Neural progenitor cell (in vitro differentiated cells): Measurements from ENCODE around the gene EXD2.

Source experiments
- EZH2phosphoT487 ChIP-seq: fragments of 200-600 bp; sonication (generic); IDR thresholded peaks from 2 replicates; pipeline ENCODE4 v1.6.1; 2017; ENCODE audit warnings: antibody characterized with exemption
- TF ChIP-seq, protein P1 (sequence below): fragments of 200-600 bp; sonication (generic); IDR thresholded peaks from 2 replicates; pipeline ENCODE4 v1.5.1; 2017; ENCODE audit warnings: antibody characterized with exemption, mild to moderate bottlenecking

DNA sequence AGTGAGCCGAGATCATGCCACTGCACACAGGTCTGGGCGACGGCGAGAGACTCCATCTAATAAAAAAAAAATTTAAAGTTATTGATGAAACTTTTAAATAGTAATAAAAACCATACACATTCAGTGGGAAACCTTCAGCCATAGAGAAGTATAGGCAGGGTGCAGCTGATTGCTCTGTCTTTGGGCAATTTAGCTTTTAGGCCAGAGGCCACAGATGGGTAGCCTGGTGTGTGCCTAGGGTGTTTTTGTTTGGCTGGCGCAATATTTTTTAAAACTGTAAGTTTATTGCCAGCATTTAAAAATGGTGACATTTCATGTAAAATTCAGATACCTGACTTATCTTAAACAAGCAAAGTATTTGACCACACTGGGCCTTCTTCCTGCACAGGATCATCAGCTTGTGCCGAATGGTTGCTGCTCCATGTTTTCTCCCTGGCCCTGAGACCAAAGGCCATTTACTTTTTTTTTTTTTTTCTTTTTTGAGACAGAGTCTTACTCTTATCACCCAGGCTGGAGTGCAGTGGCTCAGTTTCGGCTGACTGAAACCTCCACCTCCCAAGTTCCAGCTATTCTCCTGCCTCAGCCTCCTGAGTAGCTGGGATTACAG is 16.2 kb downstream of the EXD2 start:
- TF ChIP-seq, protein P1, sequence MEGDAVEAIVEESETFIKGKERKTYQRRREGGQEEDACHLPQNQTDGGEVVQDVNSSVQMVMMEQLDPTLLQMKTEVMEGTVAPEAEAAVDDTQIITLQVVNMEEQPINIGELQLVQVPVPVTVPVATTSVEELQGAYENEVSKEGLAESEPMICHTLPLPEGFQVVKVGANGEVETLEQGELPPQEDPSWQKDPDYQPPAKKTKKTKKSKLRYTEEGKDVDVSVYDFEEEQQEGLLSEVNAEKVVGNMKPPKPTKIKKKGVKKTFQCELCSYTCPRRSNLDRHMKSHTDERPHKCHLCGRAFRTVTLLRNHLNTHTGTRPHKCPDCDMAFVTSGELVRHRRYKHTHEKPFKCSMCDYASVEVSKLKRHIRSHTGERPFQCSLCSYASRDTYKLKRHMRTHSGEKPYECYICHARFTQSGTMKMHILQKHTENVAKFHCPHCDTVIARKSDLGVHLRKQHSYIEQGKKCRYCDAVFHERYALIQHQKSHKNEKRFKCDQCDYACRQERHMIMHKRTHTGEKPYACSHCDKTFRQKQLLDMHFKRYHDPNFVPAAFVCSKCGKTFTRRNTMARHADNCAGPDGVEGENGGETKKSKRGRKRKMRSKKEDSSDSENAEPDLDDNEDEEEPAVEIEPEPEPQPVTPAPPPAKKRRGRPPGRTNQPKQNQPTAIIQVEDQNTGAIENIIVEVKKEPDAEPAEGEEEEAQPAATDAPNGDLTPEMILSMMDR: no peak
- TF ChIP-seq EZH2phosphoT487: no peak
